ENCODE results near the gene PKP3.
"Not testable (repeated sequence)": the region's sequence is repeated elsewhere in the genome, so short reads cannot be mapped to it uniquely, and the experiment has no call there.

Gene PKP3

GRCh38 chr11:362642-363442, 31.2 kb upstream of the PKP3 start:
- no peak for DNase-seq (ENCODE audit: low read depth)

GRCh38 chr11:363443-363805, 30.6 kb upstream of the PKP3 start:
- not testable (repeated sequence) for DNase-seq (ENCODE audit: low read depth)

- DNase-seq (ENCODE audit: low read depth): peak; percentile 40
Measured at GRCh38 chr11:363948-364761, 29.9 kb upstream of the PKP3 start.

GRCh38 chr11:364991-365725, 28.9 kb upstream of the PKP3 start:
- no peak for DNase-seq (ENCODE audit: low read depth)

GRCh38 chr11:365831-366230, 28.2 kb upstream of the PKP3 start:
- DNase-seq (ENCODE audit: low read depth): no peak

- no peak for DNase-seq (ENCODE audit: low read depth)
Measured at GRCh38 chr11:367956-368413, 26.0 kb upstream of the PKP3 start.

GRCh38 chr11:368414-369335, 25.3 kb upstream of the PKP3 start:
- DNase-seq (ENCODE audit: low read depth): no peak

- DNase-seq (ENCODE audit: low read depth): no peak
Measured at GRCh38 chr11:369336-370018, 24.5 kb upstream of the PKP3 start, which contains the start of gene B4GALNT4. TSS of gene B4GALNT4 (plus strand) at chr11:369499. CDS start at chr11:369804, 305 bp downstream.

GRCh38 chr11:370070-370941, 23.7 kb upstream of the PKP3 start:
- no peak for DNase-seq (ENCODE audit: low read depth)

- no peak for DNase-seq (ENCODE audit: low read depth)
Measured at GRCh38 chr11:371051-371450, 23.0 kb upstream of the PKP3 start.

GRCh38 chr11:371716-372590, 22.1 kb upstream of the PKP3 start:
- no peak for DNase-seq (ENCODE audit: low read depth)

- no peak for DNase-seq (ENCODE audit: low read depth)
Measured at GRCh38 chr11:372809-373715, 20.9 kb upstream of the PKP3 start.

- DNase-seq (ENCODE audit: low read depth): no peak
Measured at GRCh38 chr11:373716-374551, 20.1 kb upstream of the PKP3 start.

GRCh38 chr11:375065-376025, 18.7 kb upstream of the PKP3 start:
- DNase-seq (ENCODE audit: low read depth): no peak

GRCh38 chr11:376531-377173, 17.4 kb upstream of the PKP3 start:
- DNase-seq (ENCODE audit: low read depth): no peak

All from stimulated activated CD4-positive, alpha-beta T cell treated with anti-CD3 and anti-CD28 coated beads, Interleukin-2, amount 100 ng/mL, for 4 hours (primary cell).